ENCODE results near the gene KCNK15. TPM values are rescaled to one million over a fixed set of nuclear protein-coding genes. Genes with fewer than 3 reads are reported as not detected.

KCNK15 gene
- total and polyA plus RNA-seq, 10 donors = 0.06 to 0.92 (median 0.26) TPM; not detected in 3

- TF ChIP-seq, protein P1, sequence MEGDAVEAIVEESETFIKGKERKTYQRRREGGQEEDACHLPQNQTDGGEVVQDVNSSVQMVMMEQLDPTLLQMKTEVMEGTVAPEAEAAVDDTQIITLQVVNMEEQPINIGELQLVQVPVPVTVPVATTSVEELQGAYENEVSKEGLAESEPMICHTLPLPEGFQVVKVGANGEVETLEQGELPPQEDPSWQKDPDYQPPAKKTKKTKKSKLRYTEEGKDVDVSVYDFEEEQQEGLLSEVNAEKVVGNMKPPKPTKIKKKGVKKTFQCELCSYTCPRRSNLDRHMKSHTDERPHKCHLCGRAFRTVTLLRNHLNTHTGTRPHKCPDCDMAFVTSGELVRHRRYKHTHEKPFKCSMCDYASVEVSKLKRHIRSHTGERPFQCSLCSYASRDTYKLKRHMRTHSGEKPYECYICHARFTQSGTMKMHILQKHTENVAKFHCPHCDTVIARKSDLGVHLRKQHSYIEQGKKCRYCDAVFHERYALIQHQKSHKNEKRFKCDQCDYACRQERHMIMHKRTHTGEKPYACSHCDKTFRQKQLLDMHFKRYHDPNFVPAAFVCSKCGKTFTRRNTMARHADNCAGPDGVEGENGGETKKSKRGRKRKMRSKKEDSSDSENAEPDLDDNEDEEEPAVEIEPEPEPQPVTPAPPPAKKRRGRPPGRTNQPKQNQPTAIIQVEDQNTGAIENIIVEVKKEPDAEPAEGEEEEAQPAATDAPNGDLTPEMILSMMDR (IDR thresholded peaks at IDR 0.05 in 8 of 11, conservative IDR thresholded peaks at IDR 0.05 in 3 of 11) = no peak
- TF ChIP-seq POLR2AphosphoS5 (IDR thresholded peaks at IDR 0.05) (no peak), POLR2A (IDR thresholded peaks at IDR 0.05) (no peak)
- peaks cover 0 to under 1% (median 0%) of the 10 kb centered on the region in 6 donors for H3K4me1 ChIP-seq
- intact Hi-C loops (cut with DNase I; ENCODE audit: low total_unique reads) = loop anchor here (2.0 kb wide), 1 partner anchor 47 kb away; no protein-coding TSS in a partner anchor
- no peak for DNase-seq
- peaks cover 0 to 4% (median 0%) of the 10 kb centered on the region in 8 donors for H3K9me3 ChIP-seq
- peaks cover 0 to 5% (median 0%) of the 10 kb centered on the region in 7 donors for H3K27me3 ChIP-seq (replicated peaks in 1 of 7)
- no peak overlapping the region for H3K27ac ChIP-seq
- H3K36me3 ChIP-seq = no peaks in the 10 kb centered on the region
- H3K4me3 ChIP-seq = no peak overlapping the region
- WGBS, 5 donors = 48 to 80% (median 76%) methylated on average over 3 to 8 of the region's 8 CpGs
These were observed 14.0 kb upstream of the KCNK15 start for GRCh38 chr20:44731657-44732056.

DNA sequence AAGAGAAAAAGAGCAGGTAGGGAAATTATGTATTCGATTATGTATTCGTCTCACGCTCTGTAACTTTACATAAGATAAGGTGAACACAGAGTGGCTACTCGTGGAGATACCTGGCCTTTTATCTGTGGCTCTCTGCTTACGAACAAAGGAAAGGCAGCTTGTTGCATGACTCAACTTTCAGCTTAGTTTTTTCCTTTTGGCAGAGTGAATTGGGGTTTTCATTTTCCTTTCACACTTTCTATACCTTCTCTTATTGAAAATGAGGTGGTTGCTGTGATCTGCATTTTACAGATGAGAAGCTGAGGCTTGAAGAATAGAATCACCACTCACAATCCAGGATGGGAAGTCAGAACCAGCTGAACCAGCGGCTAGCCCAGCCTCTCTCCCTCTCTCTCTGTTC lies 13.3 kb upstream of the KCNK15 start:
- 60 to 74% (median 69%) methylated on average over 6 of the region's 6 CpGs for WGBS, 5 donors
- intact Hi-C loops (cut with DNase I; ENCODE audit: low total_unique reads) = loop anchor here (2.0 kb wide), 1 partner anchor 48 kb away; no protein-coding TSS in a partner anchor
- Histone ChIP-seq H3K27ac (no peak overlapping the region), H3K27me3 (replicated peaks in 1 of 7) (peaks cover 0 to 4% (median 0%) of the 10 kb centered on the region in 7 donors), H3K4me1 (peaks cover 0 to 3% (median 0%) of the 10 kb centered on the region in 6 donors), H3K4me3 (no peak overlapping the region), H3K9me3 (peaks cover 0 to 11% (median 0%) of the 10 kb centered on the region in 8 donors), H3K36me3 (no peaks in the 10 kb centered on the region)
- no peak for DNase-seq
- TF ChIP-seq, protein P1 (IDR thresholded peaks at IDR 0.05 in 8 of 11, conservative IDR thresholded peaks at IDR 0.05 in 3 of 11) = no peak
- TF ChIP-seq POLR2AphosphoS5 (IDR thresholded peaks at IDR 0.05) = no peak
- TF ChIP-seq POLR2A (IDR thresholded peaks at IDR 0.05) = no peak

DNA sequence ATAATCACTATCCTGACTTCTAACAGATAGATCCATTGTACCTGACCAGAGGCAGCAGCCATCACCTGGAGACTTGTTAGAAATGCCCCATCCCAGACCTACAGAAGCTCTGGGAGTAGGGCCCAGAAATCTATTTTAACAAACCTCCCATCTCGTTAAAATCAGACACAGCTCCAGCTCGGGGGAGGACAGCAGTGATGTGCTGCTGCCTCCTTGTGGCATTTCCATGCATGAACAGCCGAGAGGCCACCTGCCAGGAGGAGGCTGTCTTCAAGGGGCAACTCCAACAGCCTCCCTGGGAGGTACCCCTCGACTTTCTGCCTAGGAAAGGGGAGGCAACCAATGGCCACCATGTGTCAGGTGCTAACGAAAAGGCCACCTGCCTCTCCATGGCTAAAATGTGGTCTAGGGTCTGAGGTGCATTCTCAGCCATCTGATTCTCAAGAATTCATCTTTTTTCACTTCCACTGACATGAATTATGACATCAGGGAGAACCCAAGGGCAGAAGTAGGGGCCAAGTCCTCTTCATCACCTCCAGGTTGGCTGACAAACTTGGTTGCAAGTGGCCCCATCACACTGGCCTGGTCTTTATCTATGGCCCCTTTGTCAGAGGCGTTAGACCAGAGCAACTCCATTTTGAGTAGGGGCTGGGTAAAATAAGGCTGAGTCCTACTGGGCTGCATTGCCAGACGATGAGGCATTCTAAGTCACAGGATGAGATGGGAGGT lies 12.2 kb upstream of the KCNK15 start:
- Histone ChIP-seq H3K36me3 (no peaks in the 10 kb centered on the region), H3K27ac (no peak overlapping the region), H3K27me3 (replicated peaks in 1 of 7) (no peaks in the 10 kb centered on the region), H3K4me1 (peaks cover 0 to 3% (median 0%) of the 10 kb centered on the region in 6 donors), H3K4me3 (no peak overlapping the region), H3K9me3 (peaks cover 0 to 11% (median 0%) of the 10 kb centered on the region in 8 donors)
- TF ChIP-seq POLR2A (IDR thresholded peaks at IDR 0.05) = no peak
- TF ChIP-seq, protein P1 (IDR thresholded peaks at IDR 0.05 in 8 of 11, conservative IDR thresholded peaks at IDR 0.05 in 3 of 11) = peak; percentile 47 to 86 (median 79)
- no peak for DNase-seq
- intact Hi-C loops (cut with DNase I; ENCODE audit: low total_unique reads) = loop anchor here (2.0 kb wide), 1 partner anchor 49 kb away; no protein-coding TSS in a partner anchor
- 26 to 41% (median 30%) methylated on average over 6 to 7 of the region's 7 CpGs for WGBS, 5 donors

- H3K4me1 ChIP-seq = peaks cover 0 to 3% (median 0%) of the 10 kb centered on the region in 6 donors
- H3K4me3 ChIP-seq = no peak overlapping the region
- 78 to 87% (median 81%) methylated on average over 3 of the region's 3 CpGs for WGBS, 5 donors
- no peaks in the 10 kb centered on the region for H3K27me3 ChIP-seq (replicated peaks in 1 of 7)
- TF ChIP-seq POLR2A (IDR thresholded peaks at IDR 0.05) (no peak), POLR2AphosphoS5 (IDR thresholded peaks at IDR 0.05) (no peak)
- TF ChIP-seq, protein P1 (IDR thresholded peaks at IDR 0.05 in 8 of 11, conservative IDR thresholded peaks at IDR 0.05 in 3 of 11) = no peak
- no peak overlapping the region for H3K27ac ChIP-seq
- H3K36me3 ChIP-seq = no peaks in the 10 kb centered on the region
- H3K9me3 ChIP-seq = peaks cover 0 to 15% (median 0%) of the 10 kb centered on the region in 8 donors
- no peak for DNase-seq
- intact Hi-C loops (cut with DNase I; ENCODE audit: low total_unique reads) = no loop called here
These were observed 10.7 kb upstream of the KCNK15 start for GRCh38 chr20:44734938-44735337.
